Thoracic aorta (tissue), 2 donors: ENCODE measurements around the gene STXBP3. TPM values are rescaled to one million over a fixed set of nuclear protein-coding genes. Genes with fewer than 3 reads are reported as not detected.

Experiments used
- ATAC-seq: fragments of 150-250 bp; one replicate; pipeline ENCODE4 v1.8.0; 2017; ENCODE audit warnings: low read depth; ENCODE audit not compliant: insufficient number of reproducible peaks, low FRiP score
- DNase-seq: peaks from one replicate; pipeline ENCODE4 v3.0.0-alpha.2; 2020; ENCODE audit warnings: low spot score
- H3K27ac ChIP-seq, 2 donors: fragments of 200-600 bp; sonication (generic); 1 replicate in 1 of 2; 2 replicates in 1 of 2; pipeline ENCODE4 v1.5.1; 2016; ENCODE audit warnings: mild to moderate bottlenecking in 2 of 2, moderate library complexity in 2 of 2
- H3K27me3 ChIP-seq: fragments of 200-600 bp; sonication (generic); replicated peaks from 2 replicates; pipeline ENCODE4 v1.6.0; 2016; ENCODE audit warnings: mild to moderate bottlenecking; ENCODE audit not compliant: insufficient read depth
- H3K36me3 ChIP-seq: fragments of 200-600 bp; sonication (generic); one replicate; pipeline ENCODE4 v1.5.1; 2016
- H3K4me1 ChIP-seq, 2 donors: fragments of 200-600 bp; sonication (generic); 1 replicate in 1 of 2; 2 replicates in 1 of 2; pipeline versions ENCODE4 v1.5.1 to v1.6.0; 2016; ENCODE audit warnings: low read depth in 2 of 2, mild to moderate bottlenecking in 1 of 2; ENCODE audit not compliant: control insufficient read depth in 1 of 2
- H3K4me3 ChIP-seq: fragments of 200-600 bp; sonication (generic); 2 replicates; pipeline ENCODE4 v1.5.1; 2016; ENCODE audit warnings: mild to moderate bottlenecking
- H3K9me3 ChIP-seq: fragments of 200-600 bp; sonication (generic); 2 replicates; pipeline ENCODE4 v1.5.1; 2016
- CTCF ChIP-seq: fragments of 200-600 bp; sonication (generic); IDR thresholded peaks from one replicate; pipeline ENCODE4 v1.5.1; 2019; ENCODE audit warnings: antibody characterized with exemption
- total RNA-seq, 2 donors: library from RNA; depleted of rRNA; stranded (reverse); fragments of >200 nt; gene quantifications; one replicate each; pipeline versions ENCODE4 v1.1.0 to v1.2.3, GENCODE V29; 2016

The STXBP3 gene
- total RNA-seq, 2 donors from 2014 or later, result 70.8 to 142 TPM

- DNase-seq (no peak), ATAC-seq (no peak)
- no peak within 1 kb of the TSS for H3K27ac ChIP-seq
- no peaks in the 10 kb centered on the region for H3K36me3 ChIP-seq
- no peak for TF ChIP-seq CTCF
- no peaks in the 10 kb centered on the region for H3K4me1 ChIP-seq
- no peaks in the 10 kb centered on the region for H3K9me3 ChIP-seq
- H3K27me3 ChIP-seq, result no peaks in the 10 kb centered on the region
- no peak within 1 kb of the TSS for H3K4me3 ChIP-seq
These were observed 110.5 kb downstream of the STXBP3 start, which contains the start of gene AKNAD1 for GRCh38 chr1:108856994-108857393. TSS of gene AKNAD1 (minus strand) at chr1:108857094. CDS start at chr1:108852664, 4,430 bp downstream.

GRCh38 chr1:108858230-108858950 is 111.9 kb downstream of the STXBP3 start:
- H3K36me3 ChIP-seq, result no peaks in the 10 kb centered on the region
- H3K4me3 ChIP-seq, result no peak overlapping the region
- no peak for DNase-seq
- H3K9me3 ChIP-seq, result no peaks in the 10 kb centered on the region
- TF ChIP-seq CTCF, result no peak
- H3K27ac ChIP-seq, result no peak overlapping the region
- no peaks in the 10 kb centered on the region for H3K4me1 ChIP-seq
- ATAC-seq, result no peak
- no peaks in the 10 kb centered on the region for H3K27me3 ChIP-seq

Other genes starting within 250 kb of the STXBP3 start
- 10 to 100 TPM; 13.5 to 15.0 TPM for gene EEIG2, start 186.6 kb upstream of the STXBP3 start, total RNA-seq
- gene HENMT1, start 85.6 kb upstream of the STXBP3 start, total RNA-seq, result 1 to 10 TPM; 3.4 to 7.9 TPM
- gene PRPF38B, start 54.4 kb upstream of the STXBP3 start, total RNA-seq, result 10 to 100 TPM; 21.7 to 57.3 TPM
- gene FNDC7, start 33.8 kb upstream of the STXBP3 start, total RNA-seq, result not detected
- gene AKNAD1, start 110.4 kb downstream of the STXBP3 start, total RNA-seq, result not detected
- gene GPSM2, start 130.3 kb downstream of the STXBP3 start, total RNA-seq, result 10 to 100 TPM in 1 of 2 donors, 1 to 10 TPM in 1; 7.9 to 17.9 TPM
- 10 to 100 TPM; 25.5 to 36.4 TPM for gene CLCC1, start 216.8 kb downstream of the STXBP3 start, total RNA-seq